Testis (tissue), 3 donors: Measurements from ENCODE around the gene NAV1. TPM values are rescaled to one million over a fixed set of nuclear protein-coding genes. Genes with fewer than 3 reads are reported as not detected.

Experiments
- DNase-seq: peaks from one replicate; pipeline ENCODE4 v3.0.0-alpha.2; 2019
- H3K27ac ChIP-seq, 2 donors: fragments of 200-600 bp; sonication (generic); one replicate each; pipeline ENCODE4 v1.5.1; 2019
- H3K27me3 ChIP-seq: fragments of 200-600 bp; sonication (generic); one replicate; pipeline ENCODE4 v1.5.1; 2019
- H3K36me3 ChIP-seq: fragments of 200-600 bp; sonication (generic); one replicate; pipeline ENCODE4 v1.5.1; 2017; ENCODE audit warnings: low read depth; ENCODE audit errors: missing control alignments
- H3K4me1 ChIP-seq: fragments of 200-600 bp; sonication (generic); one replicate; pipeline ENCODE4 v1.5.1; 2019
- H3K4me3 ChIP-seq, 2 donors: fragments of 200-600 bp; sonication (generic); one replicate each; pipeline ENCODE4 v1.5.1; 2017 to 2019
- H3K9me3 ChIP-seq: fragments of 200-600 bp; sonication (generic); one replicate; pipeline ENCODE4 v1.5.1; 2017
- CTCF ChIP-seq, 3 experiments: fragments of 450-650 bp in 2 of 3; fragments of 200-600 bp in 1 of 3; sonication (generic) in 1 of 3; IDR thresholded peaks; one replicate each; pipeline ENCODE4 v1.5.1; 2016 to 2019; ENCODE audit warnings: antibody characterized with exemption in 3 of 3, mild to moderate bottlenecking in 2 of 3, moderate library complexity in 1 of 3
- POLR2A ChIP-seq: fragments of 450-650 bp; IDR thresholded peaks from one replicate; pipeline ENCODE4 v1.6.1; 2017; ENCODE audit warnings: antibody characterized with exemption, mild to moderate bottlenecking, moderate library complexity
- WGBS, 2 donors: methylation state at CpG; one replicate each; pipeline ENCODE4 v1.1.5; 2018; 5-methylcytosine and 5-hydroxymethylcytosine counted together
- intact Hi-C: fragments of 100-400 bp; cut with DNase I; formaldehyde crosslinking; loops from one replicate; pipeline ENCODE4 v1.15.1; 2023; ENCODE audit warnings: low total_unique reads
- polyA plus RNA-seq: library from polyadenylated mRNA; stranded (reverse); fragments of 350-450 nt; fragmentation: Illumina TruSeq; extraction: RNeasy Lipid Tissue Mini Kit (QIAGEN cat#74804); gene quantifications from one replicate; pipeline ENCODE4 v1.2.3, GENCODE V29; 2014; ENCODE audit warnings: low read depth, low replicate concordance; ENCODE audit not compliant: insufficient read depth
- total RNA-seq, 2 donors: library from RNA; depleted of rRNA; stranded (reverse); fragments of >200 nt; gene quantifications; one replicate each; pipeline ENCODE4 v1.2.3, GENCODE V29; 2016

The NAV1 gene
- total and polyA plus RNA-seq, 3 donors from 2014 or later: 22.0 to 56.8 (median 52.5) TPM

- TF ChIP-seq POLR2A (no peak), CTCF (IDR thresholded peaks at IDR 0.05) (peak; percentile 47 to 64 (median 62))
- Histone ChIP-seq H3K36me3 (no peaks in the 10 kb centered on the region), H3K4me1 (peaks cover 13% of the 10 kb centered on the region), H3K4me3 (no peak overlapping the region), H3K9me3 (no peaks in the 10 kb centered on the region), H3K27me3 (no peaks in the 10 kb centered on the region), H3K27ac (no peak overlapping the region)
- 38 to 42% methylated on average over 25 to 26 of the region's 26 CpGs for WGBS, 2 donors
- intact Hi-C loops: no loop called here
- peak; percentile 88 for DNase-seq
Observed at GRCh38 chr1:201530741-201531531, 8.0 kb upstream of the NAV1 start.

- peaks cover 13% of the 10 kb centered on the region for H3K4me1 ChIP-seq
- no peaks in the 10 kb centered on the region for H3K27me3 ChIP-seq
- H3K9me3 ChIP-seq: no peaks in the 10 kb centered on the region
- intact Hi-C loops: no loop called here
- no peak for DNase-seq
- H3K27ac ChIP-seq: no peak overlapping the region
- H3K36me3 ChIP-seq: no peaks in the 10 kb centered on the region
- TF ChIP-seq POLR2A (no peak), CTCF (IDR thresholded peaks at IDR 0.05) (no peak)
- WGBS, 2 donors: 52 to 71% methylated on average over 7 to 9 of the region's 9 CpGs
- H3K4me3 ChIP-seq: no peak overlapping the region
Observed at GRCh38 chr1:201531551-201532425, 7.1 kb upstream of the NAV1 start.

GRCh38 chr1:201533836-201534235 lies 5.1 kb upstream of the NAV1 start:
- WGBS, 2 donors: 74 to 82% methylated on average over 4 of the region's 4 CpGs
- no peak for DNase-seq
- TF ChIP-seq CTCF (IDR thresholded peaks at IDR 0.05) (no peak), POLR2A (no peak)
- intact Hi-C loops: no loop called here
- H3K27ac ChIP-seq: no peak overlapping the region
- H3K36me3 ChIP-seq: no peaks in the 10 kb centered on the region
- no peaks in the 10 kb centered on the region for H3K27me3 ChIP-seq
- H3K4me3 ChIP-seq: no peak overlapping the region
- no peaks in the 10 kb centered on the region for H3K9me3 ChIP-seq
- H3K4me1 ChIP-seq: peaks cover 23% of the 10 kb centered on the region

- Histone ChIP-seq H3K27me3 (no peaks in the 10 kb centered on the region), H3K4me1 (peaks cover 32% of the 10 kb centered on the region), H3K4me3 (no peak overlapping the region), H3K9me3 (no peaks in the 10 kb centered on the region), H3K36me3 (no peaks in the 10 kb centered on the region), H3K27ac (no peak overlapping the region)
- WGBS, 2 donors: 71 to 77% methylated on average over 6 of the region's 6 CpGs
- intact Hi-C loops: no loop called here
- DNase-seq: no peak
- TF ChIP-seq POLR2A (no peak), CTCF (IDR thresholded peaks at IDR 0.05) (no peak)
Observed at GRCh38 chr1:201535046-201535918, 3.6 kb upstream of the NAV1 start.
